DMS153 (cell line): Measurements from ENCODE around the gene PTPRG.

Source experiments
- DNase-seq: peaks from one replicate; lab custom pipeline; 2025; lab: John Stamatoyannopoulos, UW

The PTPRG gene

GRCh38 chr3:61589856-61590255 is 28.5 kb downstream of the PTPRG start:
- no peak for DNase-seq

- no peak for DNase-seq
Observed at GRCh38 chr3:61591300-61591699, 29.9 kb downstream of the PTPRG start.

- no peak for DNase-seq
Observed at GRCh38 chr3:61593446-61594029, 32.2 kb downstream of the PTPRG start.

- DNase-seq, result no peak
Observed at GRCh38 chr3:61594144-61594963, 33.0 kb downstream of the PTPRG start.

- no peak for DNase-seq
Observed at GRCh38 chr3:61594964-61595285, 33.6 kb downstream of the PTPRG start.

GRCh38 chr3:61595288-61595687 is 33.9 kb downstream of the PTPRG start:
- no peak for DNase-seq

- no peak for DNase-seq
Observed at GRCh38 chr3:61595826-61596225, 34.5 kb downstream of the PTPRG start.

- DNase-seq, result no peak
Observed at GRCh38 chr3:61597906-61598305, 36.5 kb downstream of the PTPRG start.

- no peak for DNase-seq
Observed at GRCh38 chr3:61600195-61600594, 38.8 kb downstream of the PTPRG start.

- no peak for DNase-seq
Observed at GRCh38 chr3:61601831-61602230, 40.5 kb downstream of the PTPRG start.

- DNase-seq, result no peak
Observed at GRCh38 chr3:61602466-61602865, 41.1 kb downstream of the PTPRG start.

- DNase-seq, result no peak
Observed at GRCh38 chr3:61605589-61606175, 44.3 kb downstream of the PTPRG start.

- DNase-seq, result no peak
Observed at GRCh38 chr3:61606196-61606595, 44.8 kb downstream of the PTPRG start.

- no peak for DNase-seq
Observed at GRCh38 chr3:61608072-61608471, 46.7 kb downstream of the PTPRG start.

GRCh38 chr3:61608711-61609110 is 47.3 kb downstream of the PTPRG start:
- DNase-seq, result no peak

- no peak for DNase-seq
Observed at GRCh38 chr3:61610316-61610715, 48.9 kb downstream of the PTPRG start.

GRCh38 chr3:61612211-61613194 is 51.1 kb downstream of the PTPRG start:
- no peak for DNase-seq

- DNase-seq, result no peak
Observed at GRCh38 chr3:61613666-61614065, 52.3 kb downstream of the PTPRG start.

- DNase-seq, result no peak
Observed at GRCh38 chr3:61615643-61616042, 54.3 kb downstream of the PTPRG start.

GRCh38 chr3:61616586-61616985 is 55.2 kb downstream of the PTPRG start:
- no peak for DNase-seq

GRCh38 chr3:61617041-61617440 is 55.7 kb downstream of the PTPRG start:
- no peak for DNase-seq

- no peak for DNase-seq
Observed at GRCh38 chr3:61617651-61618050, 56.3 kb downstream of the PTPRG start.
